K562 (cell line): ENCODE results near the gene PEX3. TPM values are rescaled to one million over a fixed set of nuclear protein-coding genes. Genes with fewer than 3 reads are reported as not detected.

Experiments
- ADNP ChIP-seq: fragments of 200-800 bp; sonication (Bioruptor generic); IDR thresholded peaks from 2 replicates; pipeline ENCODE4 v1.6.1; 2016; ENCODE audit warnings: missing genetic modification characterization, missing compliant biosample characterization
- ASH1L ChIP-seq: fragments of 450-650 bp; IDR thresholded peaks from 2 replicates; pipeline ENCODE4 v1.6.1; 2018; ENCODE audit warnings: borderline replicate concordance, mild to moderate bottlenecking, low read depth; ENCODE audit not compliant: partially characterized antibody
- CREB1 ChIP-seq, 2 experiments: sonication (generic) in 1 of 2; formaldehyde crosslinking in 1 of 2; IDR thresholded peaks; 2 replicates each; pipeline versions ENCODE4 v1.6.1 to v1.8.0; 2012 to 2022; ENCODE audit warnings: inconsistent platforms in 1 of 2, mild to moderate bottlenecking in 1 of 2, missing genetic modification reagents in 1 of 2, moderate library complexity in 1 of 2
- EP400 ChIP-seq: fragments of 450-650 bp; IDR thresholded peaks from 2 replicates; pipeline ENCODE4 v1.6.1; 2017; ENCODE audit warnings: antibody characterized with exemption, mild to moderate bottlenecking, moderate library complexity
- FOXK1 ChIP-seq: sonication (generic); formaldehyde crosslinking; IDR thresholded peaks from 2 replicates; pipeline ENCODE4 v1.8.0; 2022; ENCODE audit warnings: missing genetic modification reagents, mild to moderate bottlenecking, borderline replicate concordance
- KLF1 ChIP-seq: fragments of 450-650 bp; IDR thresholded peaks from 2 replicates; pipeline ENCODE4 v1.6.1; 2016; ENCODE audit warnings: missing genetic modification characterization, missing compliant biosample characterization
- NCOR1 ChIP-seq: fragments of 450-650 bp; IDR thresholded peaks from 2 replicates; pipeline ENCODE4 v1.6.1; 2016; ENCODE audit warnings: mild to moderate bottlenecking, moderate library complexity
- NFATC3 ChIP-seq: fragments of 450-650 bp; IDR thresholded peaks from 2 replicates; pipeline ENCODE4 v1.6.1; 2017; ENCODE audit warnings: mild to moderate bottlenecking
- PHB2 ChIP-seq: fragments of 450-650 bp; IDR thresholded peaks from 2 replicates; pipeline ENCODE4 v1.6.1; 2017; ENCODE audit warnings: low read depth
- PPARD ChIP-seq: fragments of 250-450 bp; sonication (Bioruptor Pico); IDR thresholded peaks from 2 replicates; pipeline ENCODE4 v1.8.0; 2022; ENCODE audit warnings: inconsistent platforms, mild to moderate bottlenecking, moderate library complexity
- RB1 ChIP-seq: fragments of 450-650 bp; IDR thresholded peaks from 2 replicates; pipeline ENCODE4 v1.6.1; 2017; ENCODE audit warnings: low read depth, mild to moderate bottlenecking
- ZFPM2 ChIP-seq: fragments of 250-450 bp; sonication (Bioruptor Pico); IDR thresholded peaks from 2 replicates; pipeline ENCODE4 v1.5.1; 2022; ENCODE audit warnings: mild to moderate bottlenecking
- ZNF239 ChIP-seq: fragments of 250-450 bp; sonication (Bioruptor Pico); IDR thresholded peaks from 2 replicates; pipeline ENCODE4 v1.4.0; 2020; ENCODE audit warnings: mild to moderate bottlenecking
- polyA plus RNA-seq, 8 experiments: library from polyadenylated mRNA; depleted of rRNA in 4 of 8; stranded (reverse) in 5 of 8; unstranded in 3 of 8; fragments of >200 nt; fragmentation: Nextera tagmentation in 2 of 8; fragmentation: Illumina TruSeq in 1 of 8; extraction: Ambion mirVana in 2 of 8; extraction: Trizol in 1 of 8; gene quantifications; 2 replicates each; pipeline versions ENCODE4 v1.2.1 to v1.2.3, GENCODE V29; 2011 to 2014; ENCODE audit warnings: inconsistent platforms in 1 of 8, missing spikeins in 1 of 8
- total RNA-seq, 7 experiments: library from RNA; depleted of rRNA in 6 of 7; stranded (reverse); fragments of >200 nt in 6 of 7; fragmentation: Illumina TruSeq in 2 of 7; extraction: Trizol in 2 of 7; gene quantifications; 2 replicates each; pipeline versions ENCODE4 v1.2.1 to v1.2.3, GENCODE V29; 2011 to 2021; ENCODE audit warnings: low replicate concordance in 1 of 7
- TF ChIP-seq, protein P1 (sequence below): IDR thresholded peaks from 2 replicates; pipeline ENCODE4 v1.6.1; 2014; ENCODE audit warnings: antibody characterized with exemption
- TF ChIP-seq, protein P2 (sequence below): fragments of 450-650 bp; formaldehyde crosslinking; IDR thresholded peaks from 2 replicates; pipeline ENCODE4 v1.4.0; 2020; ENCODE audit warnings: mild to moderate bottlenecking, moderate library complexity
- TF ChIP-seq, protein P3 (sequence below): fragments of 450-650 bp; IDR thresholded peaks from 2 replicates; pipeline ENCODE4 v1.6.1; 2016; ENCODE audit warnings: low read depth

Gene PEX3
- total and polyA plus RNA-seq, 9 of the 15 experiments (the other 6 are each of a cell fraction or from before 2014, with no cell fraction given), result 17.3 to 69.6 (median 32.7) TPM

- TF ChIP-seq, protein P1, sequence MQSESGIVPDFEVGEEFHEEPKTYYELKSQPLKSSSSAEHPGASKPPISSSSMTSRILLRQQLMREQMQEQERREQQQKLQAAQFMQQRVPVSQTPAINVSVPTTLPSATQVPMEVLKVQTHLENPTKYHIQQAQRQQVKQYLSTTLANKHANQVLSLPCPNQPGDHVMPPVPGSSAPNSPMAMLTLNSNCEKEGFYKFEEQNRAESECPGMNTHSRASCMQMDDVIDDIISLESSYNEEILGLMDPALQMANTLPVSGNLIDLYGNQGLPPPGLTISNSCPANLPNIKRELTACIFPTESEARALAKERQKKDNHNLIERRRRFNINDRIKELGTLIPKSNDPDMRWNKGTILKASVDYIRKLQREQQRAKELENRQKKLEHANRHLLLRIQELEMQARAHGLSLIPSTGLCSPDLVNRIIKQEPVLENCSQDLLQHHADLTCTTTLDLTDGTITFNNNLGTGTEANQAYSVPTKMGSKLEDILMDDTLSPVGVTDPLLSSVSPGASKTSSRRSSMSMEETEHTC, result 0 out of 2 replicates have a peak, but pooled peaks have one; percentile 15
- no peak for TF ChIP-seq NFATC3
- no peak for TF ChIP-seq PPARD
- no peak; the same call in 1 of the 2 replicates for TF ChIP-seq EP400
- TF ChIP-seq ZNF239, result no peak
- TF ChIP-seq KLF1 (tag), result no peak
- TF ChIP-seq, protein P2, sequence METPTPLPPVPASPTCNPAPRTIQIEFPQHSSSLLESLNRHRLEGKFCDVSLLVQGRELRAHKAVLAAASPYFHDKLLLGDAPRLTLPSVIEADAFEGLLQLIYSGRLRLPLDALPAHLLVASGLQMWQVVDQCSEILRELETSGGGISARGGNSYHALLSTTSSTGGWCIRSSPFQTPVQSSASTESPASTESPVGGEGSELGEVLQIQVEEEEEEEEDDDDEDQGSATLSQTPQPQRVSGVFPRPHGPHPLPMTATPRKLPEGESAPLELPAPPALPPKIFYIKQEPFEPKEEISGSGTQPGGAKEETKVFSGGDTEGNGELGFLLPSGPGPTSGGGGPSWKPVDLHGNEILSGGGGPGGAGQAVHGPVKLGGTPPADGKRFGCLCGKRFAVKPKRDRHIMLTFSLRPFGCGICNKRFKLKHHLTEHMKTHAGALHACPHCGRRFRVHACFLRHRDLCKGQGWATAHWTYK (CRISPR knock-in tag), result no peak
- no peak for TF ChIP-seq NCOR1
- TF ChIP-seq ZFPM2 (CRISPR knock-in tag), result no peak
- no peak for TF ChIP-seq CREB1 (IDR thresholded peaks at IDR 0.05)
- no peak for TF ChIP-seq CREB1 (CRISPR knock-in tag; IDR thresholded peaks at IDR 0.05)
- TF ChIP-seq RB1, result peak; percentile 35; the same call in 1 of the 2 replicates
- TF ChIP-seq ADNP (tag), result no peak
- TF ChIP-seq FOXK1 (CRISPR knock-in tag), result no peak
- no peak for TF ChIP-seq ASH1L
- TF ChIP-seq, protein P3, sequence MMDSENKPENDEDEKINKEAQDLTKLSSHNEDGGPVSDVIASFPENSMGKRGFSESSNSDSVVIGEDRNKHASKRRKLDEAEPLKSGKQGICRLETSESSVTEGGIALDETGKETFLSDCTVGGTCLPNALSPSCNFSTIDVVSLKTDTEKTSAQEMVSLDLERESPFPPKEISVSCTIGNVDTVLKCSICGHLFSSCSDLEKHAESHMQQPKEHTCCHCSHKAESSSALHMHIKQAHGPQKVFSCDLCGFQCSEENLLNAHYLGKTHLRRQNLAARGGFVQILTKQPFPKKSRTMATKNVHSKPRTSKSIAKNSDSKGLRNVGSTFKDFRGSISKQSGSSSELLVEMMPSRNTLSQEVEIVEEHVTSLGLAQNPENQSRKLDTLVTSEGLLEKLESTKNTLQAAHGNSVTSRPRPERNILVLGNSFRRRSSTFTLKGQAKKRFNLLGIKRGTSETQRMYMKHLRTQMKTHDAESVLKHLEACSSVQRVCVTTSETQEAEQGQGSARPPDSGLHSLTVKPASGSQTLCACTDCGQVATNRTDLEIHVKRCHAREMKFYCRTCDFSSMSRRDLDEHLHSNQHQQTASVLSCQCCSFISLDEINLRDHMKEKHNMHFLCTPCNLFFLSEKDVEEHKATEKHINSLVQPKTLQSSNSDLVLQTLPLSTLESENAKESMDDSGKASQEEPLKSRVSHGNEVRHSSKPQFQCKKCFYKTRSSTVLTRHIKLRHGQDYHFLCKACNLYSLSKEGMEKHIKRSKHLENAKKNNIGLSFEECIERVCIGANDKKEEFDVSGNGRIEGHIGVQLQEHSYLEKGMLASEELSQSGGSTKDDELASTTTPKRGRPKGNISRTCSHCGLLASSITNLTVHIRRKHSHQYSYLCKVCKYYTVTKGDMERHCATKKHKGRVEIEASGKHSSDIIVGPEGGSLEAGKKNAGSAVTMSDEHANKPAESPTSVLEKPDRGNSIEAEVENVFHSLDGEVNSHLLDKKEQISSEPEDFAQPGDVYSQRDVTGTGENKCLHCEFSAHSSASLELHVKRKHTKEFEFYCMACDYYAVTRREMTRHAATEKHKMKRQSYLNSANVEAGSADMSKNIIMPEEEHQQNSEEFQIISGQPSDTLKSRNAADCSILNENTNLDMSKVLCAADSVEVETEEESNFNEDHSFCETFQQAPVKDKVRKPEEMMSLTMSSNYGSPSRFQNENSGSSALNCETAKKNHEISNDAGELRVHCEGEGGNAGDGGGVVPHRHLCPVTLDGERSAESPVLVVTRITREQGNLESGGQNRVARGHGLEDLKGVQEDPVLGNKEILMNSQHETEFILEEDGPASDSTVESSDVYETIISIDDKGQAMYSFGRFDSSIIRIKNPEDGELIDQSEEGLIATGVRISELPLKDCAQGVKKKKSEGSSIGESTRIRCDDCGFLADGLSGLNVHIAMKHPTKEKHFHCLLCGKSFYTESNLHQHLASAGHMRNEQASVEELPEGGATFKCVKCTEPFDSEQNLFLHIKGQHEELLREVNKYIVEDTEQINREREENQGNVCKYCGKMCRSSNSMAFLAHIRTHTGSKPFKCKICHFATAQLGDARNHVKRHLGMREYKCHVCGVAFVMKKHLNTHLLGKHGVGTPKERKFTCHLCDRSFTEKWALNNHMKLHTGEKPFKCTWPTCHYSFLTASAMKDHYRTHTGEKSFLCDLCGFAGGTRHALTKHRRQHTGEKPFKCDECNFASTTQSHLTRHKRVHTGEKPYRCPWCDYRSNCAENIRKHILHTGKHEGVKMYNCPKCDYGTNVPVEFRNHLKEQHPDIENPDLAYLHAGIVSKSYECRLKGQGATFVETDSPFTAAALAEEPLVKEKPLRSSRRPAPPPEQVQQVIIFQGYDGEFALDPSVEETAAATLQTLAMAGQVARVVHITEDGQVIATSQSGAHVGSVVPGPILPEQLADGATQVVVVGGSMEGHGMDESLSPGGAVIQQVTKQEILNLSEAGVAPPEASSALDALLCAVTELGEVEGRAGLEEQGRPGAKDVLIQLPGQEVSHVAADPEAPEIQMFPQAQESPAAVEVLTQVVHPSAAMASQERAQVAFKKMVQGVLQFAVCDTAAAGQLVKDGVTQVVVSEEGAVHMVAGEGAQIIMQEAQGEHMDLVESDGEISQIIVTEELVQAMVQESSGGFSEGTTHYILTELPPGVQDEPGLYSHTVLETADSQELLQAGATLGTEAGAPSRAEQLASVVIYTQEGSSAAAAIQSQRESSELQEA, result no peak
- no peak for TF ChIP-seq PHB2
These were observed 722 bp upstream of the PEX3 start (continued) for GRCh38 chr6:143449714-143450452.
